K562 (cell line): ENCODE measurements around the gene CNTROB. TPM values are rescaled to one million over a fixed set of nuclear protein-coding genes. Genes with fewer than 3 reads are reported as not detected.

ENCODE experiments used
- ATAC-seq: fragments of 200-7000 bp; cut with Tn5 transposase; 3 replicates; pipeline ENCODE4 v1.9.1; 2020; ENCODE audit warnings: moderate library complexity
- BruUV-seq: library from RNA; stranded (reverse); fragments of 400-500 nt; replicated peaks from 2 replicates; lab custom pipeline; 2021; lab: Mats Ljungman, UMichigan
- CTCF ChIA-PET: fragments of 300-600 bp; formaldehyde crosslinking; extraction: SDS; loops from one replicate; lab custom pipeline; 2021; ENCODE audit warnings: low intra/inter-chr PET ratio; lab: Yijun Ruan, JAX
- POLR2A ChIA-PET: fragments of 300-600, 350-650 bp; sonication (Branson Sonifier 250); formaldehyde crosslinking; extraction: SDS; loops from one replicate; lab custom pipeline; 2021; ENCODE audit warnings: antibody characterized with exemption, inconsistent platforms; lab: Yijun Ruan, JAX
- DNase-seq, 4 experiments: peaks; one replicate each; pipeline versions ENCODE4 v3.0.0 to v3.0.0-alpha.2; 2011 to 2018; ENCODE audit warnings: low spot score in 3 of 4, mixed read lengths in 3 of 4; ENCODE audit errors: extremely low read depth in 1 of 4
- FAIRE-seq: peaks from 2 replicates; lab custom pipeline; 2011; peaks lifted over from hg19 to GRCh38; lab: Jason Lieb, UNC
- H2AFZ ChIP-seq: 2 replicates; pipeline ENCODE4 v1.6.0; 2011; ENCODE audit warnings: low read depth, low read length, control low read depth, inconsistent platforms
- H3K27ac ChIP-seq: fragments of 200-600 bp; 3 replicates; pipeline ENCODE4 v1.8.0; 2011; ENCODE audit warnings: low read depth, mild to moderate bottlenecking, control low read depth, inconsistent platforms, low read length, moderate library complexity, mixed read lengths; ENCODE audit errors: extremely low read depth
- H3K27me3 ChIP-seq, 2 experiments: fragments of 300-600 bp in 1 of 2; 2 replicates in 1 of 2; 3 replicates in 1 of 2; pipeline versions ENCODE4 v1.6.0 to v1.8.0; 2011; ENCODE audit warnings: inconsistent platforms in 2 of 2, low read length in 2 of 2, mild to moderate bottlenecking in 1 of 2, mixed read lengths in 1 of 2, moderate library complexity in 1 of 2; ENCODE audit not compliant: control insufficient read depth in 2 of 2, insufficient read depth in 2 of 2
- H3K36me3 ChIP-seq: fragments of 300-600 bp; 3 replicates; pipeline ENCODE4 v1.8.0; 2011; ENCODE audit warnings: mild to moderate bottlenecking, low read length, inconsistent platforms; ENCODE audit not compliant: control insufficient read depth, insufficient read depth
- H3K4me1 ChIP-seq, 2 experiments: fragments of 200-600 bp in 1 of 2; replicated peaks in 1 of 2; 2 replicates in 1 of 2; 3 replicates in 1 of 2; pipeline versions ENCODE4 v1.5.1 to v1.8.0; 2011; ENCODE audit warnings: inconsistent platforms in 2 of 2, low read length in 2 of 2, mild to moderate bottlenecking in 1 of 2, mixed read lengths in 1 of 2, moderate library complexity in 1 of 2; ENCODE audit not compliant: control insufficient read depth in 2 of 2, insufficient read depth in 2 of 2
- H3K4me2 ChIP-seq: 2 replicates; pipeline ENCODE4 v1.6.1; 2011; ENCODE audit warnings: low read length, control low read depth, inconsistent platforms, mixed read lengths; ENCODE audit not compliant: insufficient read depth
- H3K4me3 ChIP-seq: fragments of 200-600 bp; sonication (generic), shearing (Covaris generic); 2 replicates; pipeline ENCODE4 v1.5.1; 2016; ENCODE audit warnings: control low read depth, inconsistent platforms
- H3K79me2 ChIP-seq: fragments of 200-600 bp; 3 replicates; pipeline ENCODE4 v1.8.0; 2011; ENCODE audit warnings: low read length, inconsistent platforms; ENCODE audit not compliant: control insufficient read depth, insufficient read depth
- H3K9ac ChIP-seq, 2 experiments: 2 replicates each; pipeline versions ENCODE4 v1.6.0 to v1.6.1; 2011; ENCODE audit warnings: low read depth in 2 of 2, low read length in 2 of 2, control low read depth in 1 of 2, inconsistent platforms in 1 of 2, mild to moderate bottlenecking in 1 of 2, mixed read lengths in 1 of 2; ENCODE audit not compliant: insufficient read depth in 1 of 2
- H3K9me1 ChIP-seq: one replicate; pipeline ENCODE4 v1.6.0; 2011; ENCODE audit warnings: inconsistent platforms, mild to moderate bottlenecking, low read length, moderate library complexity; ENCODE audit not compliant: control insufficient read depth, insufficient read depth
- H3K9me3 ChIP-seq: replicated peaks from 2 replicates; pipeline ENCODE4 v1.5.1; 2011; ENCODE audit warnings: low read depth, low read length, inconsistent platforms; ENCODE audit not compliant: control insufficient read depth, insufficient read depth
- H4K20me1 ChIP-seq: replicated peaks from 2 replicates; pipeline ENCODE4 v1.6.1; 2011; ENCODE audit warnings: low read length, inconsistent platforms, mixed read lengths; ENCODE audit not compliant: control insufficient read depth, insufficient read depth
- ARHGAP35 ChIP-seq: fragments of 450-650 bp; IDR thresholded peaks from 2 replicates; pipeline ENCODE4 v1.6.1; 2018; ENCODE audit not compliant: partially characterized antibody
- FOXP1 ChIP-seq: sonication (generic); formaldehyde crosslinking; IDR thresholded peaks from 2 replicates; pipeline ENCODE4 v1.8.0; 2022; ENCODE audit warnings: mild to moderate bottlenecking, missing genetic modification reagents
- KLF13 ChIP-seq: fragments of 450-650 bp; IDR thresholded peaks from 2 replicates; pipeline ENCODE4 v1.6.1; 2016; ENCODE audit warnings: missing genetic modification characterization, low read depth, mild to moderate bottlenecking, missing compliant biosample characterization, moderate library complexity, borderline replicate concordance
- MYBL2 ChIP-seq, 2 experiments: fragments of 450-650 bp in 1 of 2; sonication (generic) in 1 of 2; formaldehyde crosslinking in 1 of 2; IDR thresholded peaks; 2 replicates each; pipeline versions ENCODE4 v1.6.1 to v1.8.1; 2017 to 2022; ENCODE audit warnings: borderline replicate concordance in 1 of 2, inconsistent platforms in 1 of 2, low read depth in 1 of 2, mild to moderate bottlenecking in 1 of 2, missing genetic modification reagents in 1 of 2, moderate library complexity in 1 of 2
- RAD51 ChIP-seq: fragments of 450-650 bp; IDR thresholded peaks from 2 replicates; pipeline ENCODE4 v1.7.1; 2016; ENCODE audit warnings: low read depth, mild to moderate bottlenecking, borderline replicate concordance
- RCOR1 ChIP-seq, 2 experiments: IDR thresholded peaks; 2 replicates each; pipeline ENCODE4 v1.6.1; 2012; ENCODE audit warnings: low read depth in 2 of 2, low read length in 2 of 2, borderline replicate concordance in 1 of 2, improper control_type of control experiment in 1 of 2
- RNF2 ChIP-seq: sonication (generic); IDR thresholded peaks from 2 replicates; pipeline ENCODE4 v1.6.1; 2016
- ZNF766 ChIP-seq: fragments of 200-800 bp; sonication (Bioruptor generic); conservative IDR thresholded peaks from 2 replicates; pipeline ENCODE4 v1.6.1; 2016; ENCODE audit warnings: missing genetic modification characterization, missing compliant biosample characterization
- WGBS: fragments of 100-300 bp; shearing (Covaris generic); methylation state at CpG from one replicate; pipeline ENCODE4 v1.1.6; 2016; ENCODE audit warnings: low coverage, mixed read lengths; ENCODE audit not compliant: insufficient coverage; ENCODE audit errors: missing lambda C conversion rate; 5-methylcytosine and 5-hydroxymethylcytosine counted together
- in situ Hi-C: fragments of 300-500 bp; cut with MboI; formaldehyde crosslinking; loops from 4 replicates; pipeline ENCODE4 v1.15.0; 2018; ENCODE audit warnings: inconsistent platforms, mixed read lengths
- intact Hi-C: fragments of 100-400 bp; cut with micrococcal nuclease; formaldehyde crosslinking; loops from 2 replicates; pipeline ENCODE4 v1.14.2; 2022
- polyA plus RNA-seq, 8 experiments: library from polyadenylated mRNA; depleted of rRNA in 4 of 8; stranded (reverse) in 5 of 8; unstranded in 3 of 8; fragments of >200 nt; fragmentation: Nextera tagmentation in 2 of 8; fragmentation: Illumina TruSeq in 1 of 8; extraction: Ambion mirVana in 2 of 8; extraction: Trizol in 1 of 8; gene quantifications; 2 replicates each; pipeline versions ENCODE4 v1.2.1 to v1.2.3, GENCODE V29; 2011 to 2014; ENCODE audit warnings: inconsistent platforms in 1 of 8, missing spikeins in 1 of 8
- total RNA-seq, 7 experiments: library from RNA; depleted of rRNA in 6 of 7; stranded (reverse); fragments of >200 nt in 6 of 7; fragmentation: Illumina TruSeq in 2 of 7; extraction: Trizol in 2 of 7; gene quantifications; 2 replicates each; pipeline versions ENCODE4 v1.2.1 to v1.2.3, GENCODE V29; 2011 to 2021; ENCODE audit warnings: low replicate concordance in 1 of 7
- TF ChIP-seq, protein P1 (sequence below): fragments of 450-650 bp; IDR thresholded peaks from 2 replicates; pipeline ENCODE4 v1.6.1; 2016
- TF ChIP-seq, protein P2 (sequence below): sonication (generic); formaldehyde crosslinking; IDR thresholded peaks from 2 replicates; pipeline ENCODE4 v1.8.0; 2023; ENCODE audit warnings: mild to moderate bottlenecking, missing genetic modification reagents
- TF ChIP-seq, protein P3 (sequence below): fragments of 450-650 bp; IDR thresholded peaks from 2 replicates; pipeline ENCODE4 v1.6.1; 2017; ENCODE audit warnings: antibody characterized with exemption

CNTROB gene
- total and polyA plus RNA-seq, 9 of the 15 experiments (the other 6 are each of a cell fraction or from before 2014, with no cell fraction given), result 1.9 to 33.3 (median 23.0) TPM

DNA sequence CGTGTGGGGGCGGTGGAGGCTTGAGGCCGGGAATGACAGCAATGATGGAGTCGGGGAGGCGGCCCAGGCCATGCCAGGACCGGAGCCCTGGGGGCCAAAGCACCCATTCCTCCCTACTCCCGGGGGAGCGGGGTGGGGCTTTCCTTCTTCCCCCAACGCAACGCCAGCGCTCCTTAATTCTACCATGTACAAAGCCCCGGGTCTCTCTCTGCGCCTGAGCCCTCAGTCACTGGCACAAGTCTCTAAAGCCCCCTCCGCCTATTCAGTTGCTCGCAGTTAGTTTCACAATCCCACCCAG, 15.7 kb upstream of the CNTROB start:
- ChIA-PET CTCF (no interaction called here), POLR2A (interaction anchor here (0.7 to 1.7 kb wide), 4 partner anchors 10 to 18 kb away, joined by 3 to 8 read pairs (median 4); partner anchors contain the start of genes CNTROB and TRAPPC1)
- FAIRE-seq, result no peak
- H2AFZ ChIP-seq, result peak overlapping the region; percentile 87
- peak overlapping the region; percentile 88 for H3K27ac ChIP-seq
- in situ Hi-C loops, result loop anchor here (5.0 kb wide), 1 partner anchor 71 kb away; no protein-coding TSS in a partner anchor
- peak overlapping the region; percentile 66 to 92 for H3K9ac ChIP-seq
- ATAC-seq, result no peak
- 17% methylated on average over 15 of the region's 15 CpGs for WGBS
- TSS peak; percentile 57 for BruUV-seq
- intact Hi-C loops, result no loop called here
- peaks cover 18 to 24% of the 10 kb centered on the region in 2 experiments; a peak in 4 of 5 replicates for H3K4me1 ChIP-seq
- H3K9me1 ChIP-seq, result no peaks in the 10 kb centered on the region
- peak overlapping the region; percentile 87 for H3K4me2 ChIP-seq
- no peaks in the 10 kb centered on the region for H3K9me3 ChIP-seq
- no peaks in the 10 kb centered on the region for H3K27me3 ChIP-seq
- H3K36me3 ChIP-seq, result peaks cover 6% of the 10 kb centered on the region; the same call in 1 of the 3 replicates
- H4K20me1 ChIP-seq, result no peaks in the 10 kb centered on the region
- peaks cover 8% of the 10 kb centered on the region; the same call in 1 of the 3 replicates for H3K79me2 ChIP-seq
- DNase-seq, result no peak
- peak overlapping the region; percentile 29 for H3K4me3 ChIP-seq
- TF ChIP-seq RNF2 (peak; percentile 54), FOXP1 (no peak), ARHGAP35 (no peak), MYBL2 (IDR thresholded peaks at IDR 0.05; ENCODE audit: low read depth) (no peak), MYBL2 (CRISPR knock-in tag; IDR thresholded peaks at IDR 0.05; ENCODE audit: borderline replicate concordance) (no peak), ZNF766 (CRISPR knock-in tag) (no peak), RAD51 (0 out of 2 replicates have a peak, but pooled peaks have one; percentile 10), RCOR1 (IDR thresholded peaks at IDR 0.05; ENCODE audit: borderline replicate concordance in 1 of 2, low read depth in 2 of 2, low read length in 2 of 2) (0 out of 4 replicates have a peak, but pooled peaks of 1 of the 2 experiments have one; percentile 23), KLF13 (no peak)
- TF ChIP-seq, protein P1, sequence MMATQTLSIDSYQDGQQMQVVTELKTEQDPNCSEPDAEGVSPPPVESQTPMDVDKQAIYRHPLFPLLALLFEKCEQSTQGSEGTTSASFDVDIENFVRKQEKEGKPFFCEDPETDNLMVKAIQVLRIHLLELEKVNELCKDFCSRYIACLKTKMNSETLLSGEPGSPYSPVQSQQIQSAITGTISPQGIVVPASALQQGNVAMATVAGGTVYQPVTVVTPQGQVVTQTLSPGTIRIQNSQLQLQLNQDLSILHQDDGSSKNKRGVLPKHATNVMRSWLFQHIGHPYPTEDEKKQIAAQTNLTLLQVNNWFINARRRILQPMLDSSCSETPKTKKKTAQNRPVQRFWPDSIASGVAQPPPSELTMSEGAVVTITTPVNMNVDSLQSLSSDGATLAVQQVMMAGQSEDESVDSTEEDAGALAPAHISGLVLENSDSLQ, result peak; percentile 40
- TF ChIP-seq, protein P2, sequence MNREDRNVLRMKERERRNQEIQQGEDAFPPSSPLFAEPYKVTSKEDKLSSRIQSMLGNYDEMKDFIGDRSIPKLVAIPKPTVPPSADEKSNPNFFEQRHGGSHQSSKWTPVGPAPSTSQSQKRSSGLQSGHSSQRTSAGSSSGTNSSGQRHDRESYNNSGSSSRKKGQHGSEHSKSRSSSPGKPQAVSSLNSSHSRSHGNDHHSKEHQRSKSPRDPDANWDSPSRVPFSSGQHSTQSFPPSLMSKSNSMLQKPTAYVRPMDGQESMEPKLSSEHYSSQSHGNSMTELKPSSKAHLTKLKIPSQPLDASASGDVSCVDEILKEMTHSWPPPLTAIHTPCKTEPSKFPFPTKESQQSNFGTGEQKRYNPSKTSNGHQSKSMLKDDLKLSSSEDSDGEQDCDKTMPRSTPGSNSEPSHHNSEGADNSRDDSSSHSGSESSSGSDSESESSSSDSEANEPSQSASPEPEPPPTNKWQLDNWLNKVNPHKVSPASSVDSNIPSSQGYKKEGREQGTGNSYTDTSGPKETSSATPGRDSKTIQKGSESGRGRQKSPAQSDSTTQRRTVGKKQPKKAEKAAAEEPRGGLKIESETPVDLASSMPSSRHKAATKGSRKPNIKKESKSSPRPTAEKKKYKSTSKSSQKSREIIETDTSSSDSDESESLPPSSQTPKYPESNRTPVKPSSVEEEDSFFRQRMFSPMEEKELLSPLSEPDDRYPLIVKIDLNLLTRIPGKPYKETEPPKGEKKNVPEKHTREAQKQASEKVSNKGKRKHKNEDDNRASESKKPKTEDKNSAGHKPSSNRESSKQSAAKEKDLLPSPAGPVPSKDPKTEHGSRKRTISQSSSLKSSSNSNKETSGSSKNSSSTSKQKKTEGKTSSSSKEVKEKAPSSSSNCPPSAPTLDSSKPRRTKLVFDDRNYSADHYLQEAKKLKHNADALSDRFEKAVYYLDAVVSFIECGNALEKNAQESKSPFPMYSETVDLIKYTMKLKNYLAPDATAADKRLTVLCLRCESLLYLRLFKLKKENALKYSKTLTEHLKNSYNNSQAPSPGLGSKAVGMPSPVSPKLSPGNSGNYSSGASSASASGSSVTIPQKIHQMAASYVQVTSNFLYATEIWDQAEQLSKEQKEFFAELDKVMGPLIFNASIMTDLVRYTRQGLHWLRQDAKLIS, result no peak
- TF ChIP-seq, protein P3, sequence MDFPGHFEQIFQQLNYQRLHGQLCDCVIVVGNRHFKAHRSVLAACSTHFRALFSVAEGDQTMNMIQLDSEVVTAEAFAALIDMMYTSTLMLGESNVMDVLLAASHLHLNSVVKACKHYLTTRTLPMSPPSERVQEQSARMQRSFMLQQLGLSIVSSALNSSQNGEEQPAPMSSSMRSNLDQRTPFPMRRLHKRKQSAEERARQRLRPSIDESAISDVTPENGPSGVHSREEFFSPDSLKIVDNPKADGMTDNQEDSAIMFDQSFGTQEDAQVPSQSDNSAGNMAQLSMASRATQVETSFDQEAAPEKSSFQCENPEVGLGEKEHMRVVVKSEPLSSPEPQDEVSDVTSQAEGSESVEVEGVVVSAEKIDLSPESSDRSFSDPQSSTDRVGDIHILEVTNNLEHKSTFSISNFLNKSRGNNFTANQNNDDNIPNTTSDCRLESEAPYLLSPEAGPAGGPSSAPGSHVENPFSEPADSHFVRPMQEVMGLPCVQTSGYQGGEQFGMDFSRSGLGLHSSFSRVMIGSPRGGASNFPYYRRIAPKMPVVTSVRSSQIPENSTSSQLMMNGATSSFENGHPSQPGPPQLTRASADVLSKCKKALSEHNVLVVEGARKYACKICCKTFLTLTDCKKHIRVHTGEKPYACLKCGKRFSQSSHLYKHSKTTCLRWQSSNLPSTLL, result no peak
